ENCODE measurements around the gene MYO5B.

MYO5B gene

GRCh38 chr18:50061876-50062517 is 132.9 kb downstream of the MYO5B start:
- no peak for DNase-seq

DNA sequence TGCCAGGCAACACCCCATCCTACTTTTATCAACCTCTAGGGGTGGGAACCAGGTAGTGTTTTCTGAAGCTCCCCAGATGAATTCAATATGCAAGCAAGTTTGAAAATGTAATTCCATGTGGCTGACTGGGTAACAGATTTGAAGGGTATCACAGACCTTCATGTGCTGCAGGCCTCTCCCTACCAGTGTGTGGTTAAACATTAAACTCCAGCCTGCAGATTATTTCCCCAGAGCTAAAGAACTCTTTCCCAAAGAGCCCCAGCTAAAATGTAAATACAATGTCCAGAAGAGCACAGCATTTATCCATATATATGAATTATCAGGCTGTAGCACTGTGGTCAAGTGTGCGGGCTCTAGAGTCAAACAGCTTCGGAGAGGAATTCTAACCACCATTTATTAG is 134.1 kb downstream of the MYO5B start:
- DNase-seq, result no peak

- no peak for DNase-seq
Measured at GRCh38 chr18:50058731-50059130, 136.2 kb downstream of the MYO5B start.

- no peak for DNase-seq
Measured at GRCh38 chr18:50057009-50057408, 137.9 kb downstream of the MYO5B start.

DNA sequence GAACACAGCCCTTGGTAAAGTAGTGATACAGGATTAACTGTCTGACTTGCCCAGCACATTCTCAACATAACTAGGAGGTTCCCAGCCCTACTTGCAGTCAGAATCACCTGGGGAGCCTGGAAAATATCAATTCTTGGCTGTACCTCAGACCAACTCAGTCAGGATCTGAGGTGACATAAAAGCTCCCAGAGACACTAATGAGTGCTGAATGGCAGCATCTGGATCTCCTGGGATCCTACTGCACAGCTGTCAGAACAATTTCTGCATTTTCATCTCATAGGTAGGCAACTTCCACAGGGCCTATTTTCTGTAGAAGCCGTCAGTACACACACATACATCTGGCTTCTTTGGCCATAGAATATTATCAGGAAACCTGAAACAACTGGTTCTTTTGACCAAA is 138.8 kb downstream of the MYO5B start:
- no peak for DNase-seq

GRCh38 chr18:50055488-50055887 is 139.5 kb downstream of the MYO5B start:
- no peak for DNase-seq

- no peak for DNase-seq
Measured at GRCh38 chr18:50053111-50053510, 141.8 kb downstream of the MYO5B start.

DNA sequence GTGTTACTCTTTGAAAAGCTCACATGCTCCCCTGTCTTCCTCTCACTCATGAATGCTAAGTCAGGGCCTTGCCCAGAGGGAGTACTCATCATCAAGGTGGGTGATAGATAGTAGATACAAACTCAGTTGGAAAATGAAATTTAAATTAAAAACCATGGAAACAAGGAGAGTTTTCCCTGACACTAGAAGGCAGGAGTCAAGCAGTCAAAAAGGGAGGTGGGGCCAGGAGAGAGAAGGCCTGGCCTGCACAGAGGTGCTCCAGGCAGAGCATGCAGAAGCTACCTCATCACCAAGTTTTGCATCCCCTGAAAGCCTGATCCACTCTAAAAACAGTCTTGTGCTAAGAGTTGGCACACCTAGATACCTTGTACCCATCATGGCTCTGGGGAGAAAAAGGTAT is 143.7 kb downstream of the MYO5B start:
- no peak for DNase-seq

DNA sequence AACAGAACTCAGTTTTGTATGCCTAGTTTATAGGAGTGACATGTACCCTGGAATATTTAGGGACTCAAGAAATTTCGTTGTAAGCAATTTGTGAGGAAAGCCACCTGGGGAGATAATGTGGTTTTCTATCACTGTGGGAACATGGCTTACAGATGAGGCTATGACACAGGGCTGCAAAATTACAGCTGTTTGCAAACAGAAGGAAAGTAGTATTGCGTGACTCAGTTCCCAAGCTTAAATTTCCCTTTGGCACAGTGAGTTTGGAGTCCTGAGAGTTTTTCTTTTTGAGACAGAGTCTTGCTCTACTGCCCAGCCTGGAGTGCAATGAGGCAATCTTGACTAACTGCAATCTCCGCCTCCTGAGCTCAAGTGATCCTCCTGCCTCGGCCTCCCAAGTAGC is 149.8 kb downstream of the MYO5B start:
- DNase-seq, result no peak

DNA sequence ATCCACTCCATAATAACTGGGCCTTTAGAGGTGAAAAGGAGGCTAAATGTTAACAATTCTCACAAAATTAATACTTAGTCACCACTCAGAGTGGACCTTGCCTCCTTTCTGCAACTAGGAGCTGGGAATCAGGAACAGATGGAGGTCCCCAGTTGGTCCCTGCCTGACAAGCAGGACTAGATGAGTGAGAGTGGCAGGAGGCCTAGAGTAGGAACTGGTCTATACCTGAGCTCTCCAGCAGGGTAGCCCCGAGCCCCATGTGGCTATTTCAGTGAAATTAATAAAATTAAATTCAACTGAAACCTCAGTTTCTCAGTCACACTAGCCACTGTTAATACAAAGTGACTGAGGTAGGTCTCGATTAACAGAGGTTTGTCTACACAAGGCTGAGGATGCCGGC is 150.5 kb downstream of the MYO5B start:
- DNase-seq, result no peak

DNA sequence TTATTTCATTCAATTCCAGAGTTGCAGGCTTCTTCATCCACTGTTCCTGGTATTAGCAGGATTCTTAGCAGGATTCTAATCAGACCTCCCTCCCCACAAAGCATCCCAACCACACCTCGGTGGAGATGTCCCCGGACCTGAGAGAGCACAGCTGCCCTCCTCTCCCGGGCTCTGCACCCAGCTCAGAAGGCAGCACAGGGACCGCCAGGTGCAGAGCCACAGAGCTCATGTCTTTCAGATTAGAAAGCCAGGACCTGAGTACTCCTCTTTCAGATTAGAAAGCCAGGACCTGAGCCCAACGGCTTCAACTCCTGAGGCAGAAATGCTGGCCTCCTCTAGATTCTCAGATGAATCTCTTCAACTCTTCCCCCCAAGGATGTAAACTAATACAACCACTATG is 152.3 kb downstream of the MYO5B start:
- no peak for DNase-seq

DNA sequence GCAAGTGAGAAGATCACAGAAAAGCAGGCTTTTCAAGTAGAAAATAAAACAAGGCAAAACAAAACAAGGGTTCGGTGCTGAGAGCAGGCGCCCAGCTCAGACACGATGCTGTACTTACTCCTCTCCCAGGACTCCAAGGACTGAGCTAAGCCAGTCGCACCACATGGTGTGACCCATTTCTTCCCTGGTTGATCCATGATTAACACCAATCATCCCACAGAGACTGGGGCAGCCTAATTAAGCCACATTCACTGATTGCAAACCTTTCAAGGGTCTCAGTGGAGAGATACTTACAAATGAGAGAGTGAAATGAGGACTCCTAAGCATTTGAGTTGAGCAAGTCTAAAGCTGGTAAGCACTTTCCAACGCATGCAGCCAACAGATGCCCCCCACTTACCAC is 155.2 kb downstream of the MYO5B start:
- no peak for DNase-seq

DNA sequence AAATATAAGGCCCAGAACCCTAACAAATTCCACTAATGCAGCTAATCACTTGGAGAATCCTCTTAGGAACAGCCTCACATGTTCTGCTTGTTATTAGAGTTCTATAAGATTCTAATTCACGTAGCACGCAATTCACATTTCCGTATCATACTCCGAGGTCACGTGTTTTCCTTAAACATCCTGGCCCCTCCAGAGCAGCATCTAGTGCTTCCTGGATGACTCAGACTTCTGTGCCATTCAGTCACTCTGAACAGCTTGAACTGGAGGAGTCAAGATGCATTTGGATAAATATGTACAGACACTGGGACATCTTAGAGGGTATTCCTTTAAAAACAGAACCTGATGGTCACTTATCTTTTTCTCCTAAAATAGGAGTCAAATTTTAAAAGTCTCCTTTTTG is 156.5 kb downstream of the MYO5B start:
- DNase-seq, result no peak

DNA sequence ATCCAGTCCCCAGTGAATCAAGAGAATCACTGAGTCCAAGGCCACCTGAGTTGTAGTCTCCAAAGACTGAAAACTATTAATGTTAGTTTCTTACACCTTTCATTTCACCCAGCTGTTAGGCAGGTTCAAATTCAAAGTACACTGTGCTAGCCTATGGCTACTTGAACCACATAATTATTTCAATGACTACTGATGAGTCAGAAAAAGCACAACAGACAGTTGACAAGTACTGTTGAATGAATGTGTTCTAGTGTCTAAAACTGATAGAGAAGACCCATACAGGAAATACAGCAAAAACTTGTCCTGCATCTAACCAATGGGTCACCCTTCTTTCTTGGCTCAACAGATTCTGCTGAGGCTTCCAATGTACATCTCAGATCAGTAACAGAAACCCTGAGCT is 160.9 kb downstream of the MYO5B start:
- no peak for DNase-seq

GRCh38 chr18:50033004-50033403 is 161.9 kb downstream of the MYO5B start:
- no peak for DNase-seq

- no peak for DNase-seq
Measured at GRCh38 chr18:50030146-50030545, 164.8 kb downstream of the MYO5B start.

GRCh38 chr18:50027996-50028395 is 167.0 kb downstream of the MYO5B start:
- DNase-seq, result no peak

GRCh38 chr18:50024466-50024865 is 170.5 kb downstream of the MYO5B start:
- no peak for DNase-seq

GRCh38 chr18:50022985-50023384 is 172.0 kb downstream of the MYO5B start:
- no peak for DNase-seq

DNA sequence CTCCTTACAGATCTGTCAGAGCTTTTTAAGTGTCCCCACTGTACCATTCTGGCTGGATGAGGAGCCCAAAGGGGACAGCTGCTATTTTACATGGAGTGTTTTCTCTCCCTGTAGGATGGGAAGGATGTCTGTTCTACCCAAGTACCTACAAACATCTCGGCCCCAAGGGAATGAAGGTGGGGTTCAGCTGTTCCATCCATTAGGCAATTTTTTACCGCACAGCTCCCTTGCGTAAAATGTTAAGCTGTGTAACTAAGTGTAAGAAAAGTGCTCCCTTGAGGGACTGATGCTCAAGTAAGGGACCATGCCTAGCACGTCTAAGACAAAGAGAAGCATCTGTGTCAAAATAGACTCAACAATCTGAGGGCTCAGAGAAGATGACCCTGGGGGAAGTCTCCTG is 180.3 kb downstream of the MYO5B start:
- DNase-seq, result no peak

GRCh38 chr18:50013363-50014138 is 181.4 kb downstream of the MYO5B start:
- no peak for DNase-seq

GRCh38 chr18:50011813-50012435 is 183.0 kb downstream of the MYO5B start:
- no peak for DNase-seq

- peak; percentile 64 for DNase-seq
Measured at GRCh38 chr18:50009773-50010335, 185.1 kb downstream of the MYO5B start.

- no peak for DNase-seq
Measured at GRCh38 chr18:50008306-50008705, 186.6 kb downstream of the MYO5B start.

Data from NCI-H2029 treated with DMSO at 0.1 percent for 48 hours (cell line).